GM12878 (cell line): ENCODE data around the gene C1orf174. TPM values are rescaled to one million over a fixed set of nuclear protein-coding genes. Genes with fewer than 3 reads are reported as not detected.

Experiments
- CBX5 ChIP-seq: sonication (generic); IDR thresholded peaks from 2 replicates; pipeline ENCODE4 v1.6.1; 2016; ENCODE audit warnings: low read depth, moderate library complexity, mild to moderate bottlenecking, inconsistent platforms
- NFIC ChIP-seq: IDR thresholded peaks from 2 replicates; pipeline ENCODE4 v1.6.1; 2012; ENCODE audit warnings: low read depth, mild to moderate bottlenecking, inconsistent platforms, low read length, moderate library complexity
- SIN3A ChIP-seq: IDR thresholded peaks from 2 replicates; pipeline ENCODE4 v1.6.1; 2012; ENCODE audit warnings: low read depth, low read length, improper control_type of control experiment
- YBX1 ChIP-seq: fragments of 450-650 bp; IDR thresholded peaks from 2 replicates; pipeline ENCODE4 v1.6.1; 2016; ENCODE audit warnings: antibody characterized with exemption
- polyA plus RNA-seq, 11 experiments: library from polyadenylated mRNA; depleted of rRNA in 4 of 11; unstranded in 6 of 11; stranded (reverse) in 5 of 11; fragments of >200 nt; fragmentation: Nextera tagmentation in 4 of 11; fragmentation: Illumina TruSeq in 1 of 11; extraction: Ambion mirVana in 4 of 11; extraction: Trizol in 1 of 11; gene quantifications; 1 replicate in 1 of 11; 2 replicates in 10 of 11; pipeline versions ENCODE4 v1.2.1 to v1.2.3, GENCODE V29; 2011 to 2016; ENCODE audit warnings: inconsistent platforms in 2 of 11, missing spikeins in 2 of 11, low read depth in 1 of 11
- total RNA-seq, 4 experiments: library from RNA; depleted of rRNA in 3 of 4; stranded (reverse); fragments of >200 nt in 3 of 4; fragmentation: Illumina TruSeq in 1 of 4; extraction: Trizol in 1 of 4; gene quantifications; 2 replicates each; pipeline versions ENCODE4 v1.2.1 to v1.2.3, GENCODE V29; 2013 to 2021
- TF ChIP-seq, protein P1 (sequence below): fragments of 450-650 bp; IDR thresholded peaks from 2 replicates; pipeline ENCODE4 v1.6.1; 2017; ENCODE audit warnings: low read depth, mild to moderate bottlenecking, moderate library complexity
- TF ChIP-seq, protein P2 (sequence below): IDR thresholded peaks from 2 replicates; pipeline ENCODE4 v1.6.1; 2012; ENCODE audit warnings: low read depth, low read length, improper control_type of control experiment
- TF ChIP-seq, protein P3 (sequence below): fragments of 450-650 bp; IDR thresholded peaks from 2 replicates; pipeline ENCODE4 v1.6.1; 2017; ENCODE audit warnings: mild to moderate bottlenecking, moderate library complexity

Gene C1orf174
- total and polyA plus RNA-seq, 10 of the 15 experiments (the other 5 are each of a cell fraction or from before 2014, with no cell fraction given): 17.5 to 35.4 (median 25.1) TPM

DNA sequence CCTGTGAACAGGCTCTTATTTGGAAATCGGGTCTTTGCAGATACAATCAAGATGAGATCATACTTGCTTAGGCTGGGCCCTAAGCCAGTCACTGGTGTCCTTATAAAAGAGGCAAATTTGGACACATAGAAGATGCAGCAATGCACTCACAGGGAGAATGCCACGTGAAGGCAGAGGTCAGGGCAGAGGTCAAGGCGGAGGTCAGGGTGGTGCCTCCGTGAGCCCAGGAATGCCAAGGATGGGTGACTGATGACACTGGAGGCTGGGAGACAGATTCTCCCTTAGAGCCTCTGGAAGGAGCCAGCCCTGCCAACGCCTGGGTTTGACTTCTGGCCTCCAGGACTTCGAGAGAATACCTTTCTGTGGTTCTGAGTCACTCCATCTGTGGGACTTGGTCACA lies 22.8 kb upstream of the C1orf174 start (continued):
- TF ChIP-seq, protein P1, sequence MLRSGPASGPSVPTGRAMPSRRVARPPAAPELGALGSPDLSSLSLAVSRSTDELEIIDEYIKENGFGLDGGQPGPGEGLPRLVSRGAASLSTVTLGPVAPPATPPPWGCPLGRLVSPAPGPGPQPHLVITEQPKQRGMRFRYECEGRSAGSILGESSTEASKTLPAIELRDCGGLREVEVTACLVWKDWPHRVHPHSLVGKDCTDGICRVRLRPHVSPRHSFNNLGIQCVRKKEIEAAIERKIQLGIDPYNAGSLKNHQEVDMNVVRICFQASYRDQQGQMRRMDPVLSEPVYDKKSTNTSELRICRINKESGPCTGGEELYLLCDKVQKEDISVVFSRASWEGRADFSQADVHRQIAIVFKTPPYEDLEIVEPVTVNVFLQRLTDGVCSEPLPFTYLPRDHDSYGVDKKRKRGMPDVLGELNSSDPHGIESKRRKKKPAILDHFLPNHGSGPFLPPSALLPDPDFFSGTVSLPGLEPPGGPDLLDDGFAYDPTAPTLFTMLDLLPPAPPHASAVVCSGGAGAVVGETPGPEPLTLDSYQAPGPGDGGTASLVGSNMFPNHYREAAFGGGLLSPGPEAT: no peak
- TF ChIP-seq YBX1 (no peak), SIN3A (no peak), NFIC (no peak), CBX5 (no peak)
- TF ChIP-seq, protein P2, sequence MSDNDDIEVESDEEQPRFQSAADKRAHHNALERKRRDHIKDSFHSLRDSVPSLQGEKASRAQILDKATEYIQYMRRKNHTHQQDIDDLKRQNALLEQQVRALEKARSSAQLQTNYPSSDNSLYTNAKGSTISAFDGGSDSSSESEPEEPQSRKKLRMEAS: no peak
- TF ChIP-seq, protein P3, sequence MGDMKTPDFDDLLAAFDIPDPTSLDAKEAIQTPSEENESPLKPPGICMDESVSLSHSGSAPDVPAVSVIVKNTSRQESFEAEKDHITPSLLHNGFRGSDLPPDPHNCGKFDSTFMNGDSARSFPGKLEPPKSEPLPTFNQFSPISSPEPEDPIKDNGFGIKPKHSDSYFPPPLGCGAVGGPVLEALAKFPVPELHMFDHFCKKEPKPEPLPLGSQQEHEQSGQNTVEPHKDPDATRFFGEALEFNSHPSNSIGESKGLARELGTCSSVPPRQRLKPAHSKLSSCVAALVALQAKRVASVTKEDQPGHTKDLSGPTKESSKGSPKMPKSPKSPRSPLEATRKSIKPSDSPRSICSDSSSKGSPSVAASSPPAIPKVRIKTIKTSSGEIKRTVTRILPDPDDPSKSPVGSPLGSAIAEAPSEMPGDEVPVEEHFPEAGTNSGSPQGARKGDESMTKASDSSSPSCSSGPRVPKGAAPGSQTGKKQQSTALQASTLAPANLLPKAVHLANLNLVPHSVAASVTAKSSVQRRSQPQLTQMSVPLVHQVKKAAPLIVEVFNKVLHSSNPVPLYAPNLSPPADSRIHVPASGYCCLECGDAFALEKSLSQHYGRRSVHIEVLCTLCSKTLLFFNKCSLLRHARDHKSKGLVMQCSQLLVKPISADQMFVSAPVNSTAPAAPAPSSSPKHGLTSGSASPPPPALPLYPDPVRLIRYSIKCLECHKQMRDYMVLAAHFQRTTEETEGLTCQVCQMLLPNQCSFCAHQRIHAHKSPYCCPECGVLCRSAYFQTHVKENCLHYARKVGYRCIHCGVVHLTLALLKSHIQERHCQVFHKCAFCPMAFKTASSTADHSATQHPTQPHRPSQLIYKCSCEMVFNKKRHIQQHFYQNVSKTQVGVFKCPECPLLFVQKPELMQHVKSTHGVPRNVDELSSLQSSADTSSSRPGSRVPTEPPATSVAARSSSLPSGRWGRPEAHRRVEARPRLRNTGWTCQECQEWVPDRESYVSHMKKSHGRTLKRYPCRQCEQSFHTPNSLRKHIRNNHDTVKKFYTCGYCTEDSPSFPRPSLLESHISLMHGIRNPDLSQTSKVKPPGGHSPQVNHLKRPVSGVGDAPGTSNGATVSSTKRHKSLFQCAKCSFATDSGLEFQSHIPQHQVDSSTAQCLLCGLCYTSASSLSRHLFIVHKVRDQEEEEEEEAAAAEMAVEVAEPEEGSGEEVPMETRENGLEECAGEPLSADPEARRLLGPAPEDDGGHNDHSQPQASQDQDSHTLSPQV: no peak
